Aorta (tissue), 5 donors: ENCODE measurements around the gene PRRT1. TPM values are rescaled to one million over a fixed set of nuclear protein-coding genes. Genes with fewer than 3 reads are reported as not detected.
"Not testable (repeated sequence)": the region's sequence is repeated elsewhere in the genome, so short reads cannot be mapped to it uniquely, and the experiment has no call there.

Experiments used
- ATAC-seq: fragments of 200-7000 bp; cut with Tn5 transposase; one replicate; pipeline ENCODE4 v1.9.1; 2022; ENCODE audit warnings: moderate library complexity; ENCODE audit not compliant: low FRiP score
- DNase-seq, 2 donors: peaks; one replicate each; pipeline ENCODE4 v3.0.0-alpha.2; 2020
- H3K27ac ChIP-seq, 2 donors: one replicate each; pipeline ENCODE4 v1.5.1; 2013; ENCODE audit warnings: low read length in 2 of 2, mild to moderate bottlenecking in 2 of 2, moderate library complexity in 2 of 2, control low read depth in 1 of 2, inconsistent platforms in 1 of 2, low read depth in 1 of 2
- H3K27me3 ChIP-seq, 2 donors: one replicate each; pipeline ENCODE4 v1.6.1; 2013; ENCODE audit warnings: control low read depth in 1 of 2, low read length in 1 of 2, mild to moderate bottlenecking in 1 of 2, moderate library complexity in 1 of 2; ENCODE audit not compliant: insufficient read depth in 2 of 2, control insufficient read depth in 1 of 2
- H3K36me3 ChIP-seq, 2 donors: one replicate each; pipeline ENCODE4 v1.6.1; 2013; ENCODE audit warnings: control low read depth in 1 of 2, low read length in 1 of 2, mild to moderate bottlenecking in 1 of 2; ENCODE audit not compliant: insufficient read depth in 2 of 2, control insufficient read depth in 1 of 2
- H3K4me1 ChIP-seq, 2 donors: one replicate each; pipeline ENCODE4 v1.6.1; 2013; ENCODE audit warnings: low read length in 2 of 2, control low read depth in 1 of 2, mild to moderate bottlenecking in 1 of 2, moderate library complexity in 1 of 2; ENCODE audit not compliant: insufficient read depth in 2 of 2, control insufficient read depth in 1 of 2
- H3K4me3 ChIP-seq, 2 donors: one replicate each; pipeline ENCODE4 v1.5.1; 2013; ENCODE audit warnings: low read length in 2 of 2, control low read depth in 1 of 2, mild to moderate bottlenecking in 1 of 2
- H3K9me3 ChIP-seq: one replicate; pipeline ENCODE4 v1.6.1; 2013; ENCODE audit warnings: mild to moderate bottlenecking, low read length; ENCODE audit not compliant: control insufficient read depth
- WGBS, 2 donors: extraction: QIAGEN DNeasy Blood & Tissue Kit; methylation state at CpG; one replicate each; pipeline ENCODE4 v1.1.7; 2013; 5-methylcytosine and 5-hydroxymethylcytosine counted together
- intact Hi-C, 2 donors: fragments of 100-400 bp; cut with DNase I; formaldehyde crosslinking; loops; one replicate each; pipeline versions ENCODE4 v1.14.2 to v1.15.0; 2022
- polyA plus RNA-seq, 2 donors: library from polyadenylated mRNA; stranded (reverse); fragments of 200-250 nt; gene quantifications; one replicate each; pipeline ENCODE4 v1.2.3, GENCODE V29; 2013
- total RNA-seq, 2 donors: library from RNA; stranded (reverse); fragmentation: NEBNext Ultra II Directional; extraction: Animal tissue kit (Norgen Biotek cat#: 25700); gene quantifications; one replicate each; pipeline ENCODE4 v1.2.1, GENCODE V29; 2021
- donor health status: healthy with polysubstance abuse.
- donor health status: Bipolar disorder and iron deficiency.
- donor health status: DM: no; HTN: no; CAD: no.
- donor health status: DM: no; HTN: no; CAD: no.
- donor health status: DM: yes; HTN: yes; CAD: no.

Gene PRRT1
- total and polyA plus RNA-seq, 4 donors = 3.6 to 12.5 (median 5.8) TPM

DNA sequence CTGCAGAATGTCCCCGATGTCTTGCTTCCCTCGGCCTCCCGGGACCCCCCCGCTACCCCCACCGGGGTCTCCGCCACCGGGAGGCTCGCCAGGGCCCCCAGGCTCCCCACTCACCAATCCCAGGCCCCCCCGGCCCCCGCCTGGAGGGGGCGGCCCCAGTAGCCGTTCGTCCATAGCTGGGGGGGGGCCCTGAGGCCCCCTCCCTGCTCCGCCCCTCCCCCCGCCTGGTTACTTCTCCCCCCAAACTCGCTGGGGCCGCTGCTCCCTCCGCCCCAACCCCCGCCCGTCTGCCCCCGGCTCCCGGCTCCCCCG lies 38.0 kb upstream of the PRRT1 start:
- DNase-seq (peak; percentile 60 to 80), ATAC-seq (peak; percentile 4)
- peak overlapping the region; percentile 30 to 60 for H3K27ac ChIP-seq
- H3K4me3 ChIP-seq = peak overlapping the region; percentile 87 to 89
- intact Hi-C loops = loop anchor here (10.0 kb wide), 2 partner anchors 785 to 1015 kb away; partner anchors contain the start of genes HSD17B8 (in 1 of the 2), RING1 (in 1 of the 2), RXRB (in 1 of the 2) and SLC39A7 (in 1 of the 2)
- 10 to 20% methylated on average over 14 to 23 of the region's 23 CpGs for WGBS, 2 donors
- no peaks in the 10 kb centered on the region for H3K36me3 ChIP-seq
- H3K9me3 ChIP-seq = no peaks in the 10 kb centered on the region
- no peaks in the 10 kb centered on the region for H3K4me1 ChIP-seq
- H3K27me3 ChIP-seq = no peaks in the 10 kb centered on the region

GRCh38 chr6:32189069-32189741 lies 37.5 kb upstream of the PRRT1 start:
- no peaks in the 10 kb centered on the region for H3K4me1 ChIP-seq
- 1 to 2% methylated on average over 10 of the region's 10 CpGs for WGBS, 2 donors
- DNase-seq (peak in 1 of 2 donors; percentile 64), ATAC-seq (no peak)
- peak overlapping the region; percentile 60 to 78 for H3K27ac ChIP-seq
- peak overlapping the region; percentile 87 to 89 for H3K4me3 ChIP-seq
- intact Hi-C loops = no loop called here
- no peaks in the 10 kb centered on the region for H3K9me3 ChIP-seq
- no peaks in the 10 kb centered on the region for H3K36me3 ChIP-seq
- no peaks in the 10 kb centered on the region for H3K27me3 ChIP-seq

- Histone ChIP-seq H3K27ac (peak overlapping the region; percentile 20 to 78), H3K4me3 (peak overlapping the region in 1 of 2 donors; percentile 87), H3K4me1 (no peaks in the 10 kb centered on the region), H3K27me3 (no peaks in the 10 kb centered on the region), H3K36me3 (no peaks in the 10 kb centered on the region), H3K9me3 (no peaks in the 10 kb centered on the region)
- peak in 1 of 2 donors; percentile 59 for DNase-seq
- intact Hi-C loops = no loop called here
- no peak for ATAC-seq
- 6 to 9% methylated on average over 11 to 13 of the region's 13 CpGs for WGBS, 2 donors
These were observed 36.8 kb upstream of the PRRT1 start for GRCh38 chr6:32188381-32189068.

DNA sequence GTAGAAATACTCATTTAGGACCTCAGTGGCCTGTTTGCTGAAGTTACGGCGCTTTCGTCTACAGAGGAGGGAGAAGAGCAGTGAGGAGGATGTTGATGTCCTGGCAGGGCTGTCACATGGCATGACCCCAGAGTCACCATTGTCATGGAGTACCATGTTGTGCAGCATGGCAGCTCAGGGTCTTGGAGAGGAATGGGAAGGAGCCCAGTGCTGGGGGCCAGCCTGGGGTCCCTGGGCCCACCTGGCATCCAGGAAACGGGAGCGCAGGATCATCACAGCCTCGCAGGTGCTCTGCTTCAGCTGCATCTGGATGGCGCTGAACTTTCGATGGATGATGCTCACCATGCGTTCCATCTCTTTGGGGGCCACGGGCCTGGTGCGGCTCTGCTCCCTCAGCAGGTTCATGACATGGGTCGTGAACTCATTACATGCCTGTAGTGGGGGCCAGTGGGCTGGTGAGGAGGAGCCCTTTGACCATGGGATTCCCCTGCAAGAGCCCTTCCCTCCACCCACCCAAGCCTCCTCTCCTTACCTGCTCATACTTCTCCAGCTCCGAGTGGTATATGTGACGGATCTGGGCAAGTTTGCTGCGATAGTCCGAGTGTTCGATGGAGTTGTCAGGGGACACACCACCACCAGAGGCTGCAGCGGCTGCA lies 36.1 kb upstream of the PRRT1 start:
- H3K4me1 ChIP-seq, intact Hi-C loops, H3K36me3 ChIP-seq, H3K27ac ChIP-seq, ATAC-seq, H3K4me3 ChIP-seq, H3K27me3 ChIP-seq, H3K9me3 ChIP-seq: not testable (repeated sequence)
- peak in 1 of 2 donors; percentile 61 for DNase-seq
- 61 to 68% methylated on average over 18 of the region's 18 CpGs for WGBS, 2 donors

GRCh38 chr6:32187009-32187709 lies 35.4 kb upstream of the PRRT1 start:
- Histone ChIP-seq H3K9me3 (no peaks in the 10 kb centered on the region), H3K4me3 (no peak overlapping the region), H3K27ac (no peak overlapping the region), H3K4me1 (no peaks in the 10 kb centered on the region), H3K27me3 (no peaks in the 10 kb centered on the region), H3K36me3 (no peaks in the 10 kb centered on the region)
- WGBS, 2 donors = 76 to 79% methylated on average over 12 of the region's 12 CpGs
- ATAC-seq = no peak
- peak in 1 of 2 donors; percentile 37 for DNase-seq
- intact Hi-C loops = no loop called here

- intact Hi-C loops, H3K36me3 ChIP-seq, H3K27me3 ChIP-seq, ATAC-seq, H3K27ac ChIP-seq, H3K4me3 ChIP-seq, H3K9me3 ChIP-seq, H3K4me1 ChIP-seq: not testable (repeated sequence)
- DNase-seq = peak in 1 of 2 donors; percentile 69
- 65 to 67% methylated on average over 10 of the region's 10 CpGs for WGBS, 2 donors
These were observed 34.6 kb upstream of the PRRT1 start for GRCh38 chr6:32186151-32186840.

- intact Hi-C loops = not testable (repeated sequence)
These were observed 34.0 kb upstream of the PRRT1 start for GRCh38 chr6:32185681-32186131.

DNA sequence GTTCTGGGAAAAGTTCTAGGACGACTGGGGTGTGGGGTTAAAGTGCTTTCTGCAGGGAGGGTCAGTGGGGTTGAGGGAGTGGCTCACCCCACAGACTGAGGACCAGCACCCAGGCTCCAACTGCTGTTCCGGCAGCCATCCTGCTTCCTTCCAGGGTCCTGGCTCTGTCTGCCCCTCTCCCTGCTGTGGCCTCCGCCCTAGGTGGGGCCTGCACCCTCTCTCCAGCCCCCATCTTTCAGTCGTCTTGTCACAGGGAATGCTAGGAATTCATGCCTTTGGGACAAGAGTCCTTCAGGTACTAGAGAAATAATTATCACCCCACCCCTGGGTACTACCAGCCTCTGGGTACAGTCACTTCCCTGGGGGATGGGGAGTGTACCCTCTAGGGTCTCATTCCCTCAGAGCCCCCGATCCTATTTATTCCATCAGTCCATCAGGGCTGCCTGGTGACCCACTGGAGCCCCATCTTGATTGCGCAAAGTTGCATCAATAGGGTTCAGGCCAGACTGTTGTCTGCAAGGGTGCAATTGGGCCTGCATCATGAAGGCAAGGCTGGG lies 32.4 kb upstream of the PRRT1 start, which contains the start of gene AGER:
Gene AGER, minus strand, starts transcription at position 170 of the 557 bp plus-strand sequence. Its CDS starts 31 bp downstream, at position 139.
- Histone ChIP-seq H3K27ac (no peak within 1 kb of the TSS), H3K36me3 (no peaks in the 10 kb centered on the region), H3K27me3 (no peaks in the 10 kb centered on the region), H3K9me3 (no peaks in the 10 kb centered on the region), H3K4me3 (no peak within 1 kb of the TSS), H3K4me1 (no peaks in the 10 kb centered on the region)
- 61 to 68% methylated on average over 6 of the region's 6 CpGs for WGBS, 2 donors
- ATAC-seq = no peak
- intact Hi-C loops = no loop called here
- peak in 1 of 2 donors; percentile 71 for DNase-seq

More at GRCh38 chr6:32185681-32186131, 34.0 kb upstream of the PRRT1 start:
- H3K27me3 ChIP-seq, H3K4me1 ChIP-seq, H3K27ac ChIP-seq, H3K9me3 ChIP-seq, H3K4me3 ChIP-seq, H3K36me3 ChIP-seq: not testable (repeated sequence)
- WGBS, 2 donors = 8% methylated on average over 11 of the region's 11 CpGs
- ATAC-seq (peak; percentile 73), DNase-seq (peak; percentile 85 to 93)
